ENCODE measurements around the gene UNC13B.

Gene UNC13B

DNA sequence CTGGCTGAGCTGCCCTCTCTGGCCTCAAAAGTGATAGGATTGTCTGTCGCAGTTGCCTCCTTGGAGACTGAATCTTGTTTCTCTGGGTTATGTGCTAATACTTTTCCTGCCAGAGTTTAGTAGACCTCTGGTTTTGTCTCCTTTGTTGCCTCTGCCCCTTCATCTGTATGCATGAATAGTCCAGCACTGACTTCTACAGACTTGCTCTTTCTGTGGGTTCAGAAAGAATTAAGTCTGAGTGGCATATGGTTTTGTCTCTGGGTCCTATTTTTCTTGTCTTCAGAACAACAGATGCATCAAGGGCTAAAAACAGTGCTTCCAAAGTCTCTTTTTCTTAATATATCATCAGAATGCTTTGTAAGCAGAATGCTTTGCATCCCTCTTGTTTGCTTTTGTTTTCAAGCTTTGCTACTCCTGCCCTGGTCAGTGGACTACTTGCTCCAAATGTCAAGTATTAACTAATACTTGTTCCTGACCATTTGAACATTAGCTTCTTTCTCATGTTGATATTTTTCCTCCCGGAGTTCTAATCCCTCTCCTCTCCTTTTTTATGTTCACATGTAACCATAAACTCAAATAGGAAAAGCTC lies 131.7 kb downstream of the UNC13B start:
- H4K20me1 ChIP-seq (ENCODE audit: insufficient read depth, low read length): no peaks in the 10 kb centered on the region
- no peaks in the 10 kb centered on the region for H3K36me3 ChIP-seq (ENCODE audit: insufficient read depth, low read length)
- no peaks in the 10 kb centered on the region for H3K9me3 ChIP-seq (ENCODE audit: low read length)
- H2AFZ ChIP-seq (ENCODE audit: low read length): no peak overlapping the region
- H3K4me3 ChIP-seq (ENCODE audit: low read depth, low read length, poor library complexity, severe bottlenecking): no peak overlapping the region
- TF ChIP-seq, protein P1, sequence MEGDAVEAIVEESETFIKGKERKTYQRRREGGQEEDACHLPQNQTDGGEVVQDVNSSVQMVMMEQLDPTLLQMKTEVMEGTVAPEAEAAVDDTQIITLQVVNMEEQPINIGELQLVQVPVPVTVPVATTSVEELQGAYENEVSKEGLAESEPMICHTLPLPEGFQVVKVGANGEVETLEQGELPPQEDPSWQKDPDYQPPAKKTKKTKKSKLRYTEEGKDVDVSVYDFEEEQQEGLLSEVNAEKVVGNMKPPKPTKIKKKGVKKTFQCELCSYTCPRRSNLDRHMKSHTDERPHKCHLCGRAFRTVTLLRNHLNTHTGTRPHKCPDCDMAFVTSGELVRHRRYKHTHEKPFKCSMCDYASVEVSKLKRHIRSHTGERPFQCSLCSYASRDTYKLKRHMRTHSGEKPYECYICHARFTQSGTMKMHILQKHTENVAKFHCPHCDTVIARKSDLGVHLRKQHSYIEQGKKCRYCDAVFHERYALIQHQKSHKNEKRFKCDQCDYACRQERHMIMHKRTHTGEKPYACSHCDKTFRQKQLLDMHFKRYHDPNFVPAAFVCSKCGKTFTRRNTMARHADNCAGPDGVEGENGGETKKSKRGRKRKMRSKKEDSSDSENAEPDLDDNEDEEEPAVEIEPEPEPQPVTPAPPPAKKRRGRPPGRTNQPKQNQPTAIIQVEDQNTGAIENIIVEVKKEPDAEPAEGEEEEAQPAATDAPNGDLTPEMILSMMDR (IDR thresholded peaks at IDR 0.05; ENCODE audit: low read length): no peak
- TF ChIP-seq EZH2 (IDR thresholded peaks at IDR 0.05; ENCODE audit: borderline replicate concordance, low read length): no peak
- H3K27me3 ChIP-seq (ENCODE audit: insufficient read depth, low read length): no peaks in the 10 kb centered on the region
- no peaks in the 10 kb centered on the region for H3K4me1 ChIP-seq (ENCODE audit: insufficient read depth, low read length, severe bottlenecking)
- H3K79me2 ChIP-seq (ENCODE audit: insufficient read depth, low read length): no peaks in the 10 kb centered on the region
- no peaks in the 10 kb centered on the region for H3F3A ChIP-seq (ENCODE audit: insufficient read depth, low read length)
- H3K9ac ChIP-seq (ENCODE audit: low read length): no peak overlapping the region
- no peak overlapping the region for H3K27ac ChIP-seq (ENCODE audit: low read depth, low read length, poor library complexity, severe bottlenecking)
- H3K9me2 ChIP-seq (ENCODE audit: low read depth, low read length): no peaks in the 10 kb centered on the region
- no peak overlapping the region for H3K4me2 ChIP-seq (ENCODE audit: low read length)

DNA sequence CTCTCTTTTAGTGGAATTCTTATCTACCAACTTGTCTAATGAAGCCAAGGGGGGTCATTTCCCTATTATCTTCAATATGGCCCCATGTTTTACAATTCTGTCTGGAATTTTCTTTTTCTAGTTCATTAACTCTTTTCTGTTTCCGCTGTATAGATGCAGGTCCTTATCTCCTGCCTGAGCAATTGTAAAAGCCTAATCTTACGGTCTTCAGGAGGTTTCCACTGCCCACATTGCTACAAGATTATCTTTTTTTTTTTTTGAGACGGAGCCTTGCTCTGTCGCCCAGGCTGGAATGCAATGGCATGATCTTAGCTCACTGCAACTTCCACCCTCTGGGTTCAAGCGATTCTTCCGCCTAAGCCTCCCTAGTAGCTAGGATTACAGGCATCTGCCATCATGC lies 132.3 kb downstream of the UNC13B start:
- no peaks in the 10 kb centered on the region for H3F3A ChIP-seq (ENCODE audit: insufficient read depth, low read length)
- no peaks in the 10 kb centered on the region for H4K20me1 ChIP-seq (ENCODE audit: insufficient read depth, low read length)
- H3K4me3 ChIP-seq (ENCODE audit: low read depth, low read length, poor library complexity, severe bottlenecking): no peak overlapping the region
- no peaks in the 10 kb centered on the region for H3K9me2 ChIP-seq (ENCODE audit: low read depth, low read length)
- H3K9me3 ChIP-seq (ENCODE audit: low read length): no peaks in the 10 kb centered on the region
- no peaks in the 10 kb centered on the region for H3K4me1 ChIP-seq (ENCODE audit: insufficient read depth, low read length, severe bottlenecking)
- TF ChIP-seq EZH2 (IDR thresholded peaks at IDR 0.05; ENCODE audit: borderline replicate concordance, low read length): no peak
- TF ChIP-seq, protein P1 (IDR thresholded peaks at IDR 0.05; ENCODE audit: low read length): no peak
- no peaks in the 10 kb centered on the region for H3K36me3 ChIP-seq (ENCODE audit: insufficient read depth, low read length)
- H3K27ac ChIP-seq (ENCODE audit: low read depth, low read length, poor library complexity, severe bottlenecking): no peak overlapping the region
- H3K79me2 ChIP-seq (ENCODE audit: insufficient read depth, low read length): no peaks in the 10 kb centered on the region
- no peaks in the 10 kb centered on the region for H3K27me3 ChIP-seq (ENCODE audit: insufficient read depth, low read length)
- no peak overlapping the region for H3K9ac ChIP-seq (ENCODE audit: low read length)
- no peak overlapping the region for H2AFZ ChIP-seq (ENCODE audit: low read length)
- H3K4me2 ChIP-seq (ENCODE audit: low read length): no peak overlapping the region

DNA sequence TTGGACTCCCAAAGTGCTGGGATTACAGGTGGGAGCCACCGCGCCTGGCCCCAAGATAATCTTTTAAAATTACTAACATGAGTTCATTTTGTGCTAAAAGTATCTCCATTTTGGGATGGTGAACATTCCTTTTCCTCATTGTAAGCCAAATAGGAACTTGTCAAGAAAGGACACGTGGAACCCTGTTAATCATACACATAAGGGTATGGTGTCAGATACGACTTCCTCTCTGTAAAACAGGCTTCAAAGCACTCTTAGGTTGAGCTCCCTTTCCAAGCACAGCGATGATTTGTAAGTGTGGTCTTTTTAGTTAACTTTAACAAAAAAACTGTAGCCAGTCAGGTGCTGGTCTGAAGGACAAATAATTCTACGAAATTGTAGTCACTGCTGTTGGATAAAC lies 132.7 kb downstream of the UNC13B start:
- no peak overlapping the region for H3K9ac ChIP-seq (ENCODE audit: low read length)
- H3K4me1 ChIP-seq (ENCODE audit: insufficient read depth, low read length, severe bottlenecking): no peaks in the 10 kb centered on the region
- H4K20me1 ChIP-seq (ENCODE audit: insufficient read depth, low read length): no peaks in the 10 kb centered on the region
- no peak overlapping the region for H3K4me3 ChIP-seq (ENCODE audit: low read depth, low read length, poor library complexity, severe bottlenecking)
- H3K79me2 ChIP-seq (ENCODE audit: insufficient read depth, low read length): no peaks in the 10 kb centered on the region
- no peak for TF ChIP-seq EZH2 (IDR thresholded peaks at IDR 0.05; ENCODE audit: borderline replicate concordance, low read length)
- TF ChIP-seq, protein P1 (IDR thresholded peaks at IDR 0.05; ENCODE audit: low read length): no peak
- H3K9me3 ChIP-seq (ENCODE audit: low read length): no peaks in the 10 kb centered on the region
- H3K36me3 ChIP-seq (ENCODE audit: insufficient read depth, low read length): no peaks in the 10 kb centered on the region
- H3K27me3 ChIP-seq (ENCODE audit: insufficient read depth, low read length): no peaks in the 10 kb centered on the region
- H3K4me2 ChIP-seq (ENCODE audit: low read length): no peak overlapping the region
- H3F3A ChIP-seq (ENCODE audit: insufficient read depth, low read length): no peaks in the 10 kb centered on the region
- H2AFZ ChIP-seq (ENCODE audit: low read length): no peak overlapping the region
- no peaks in the 10 kb centered on the region for H3K9me2 ChIP-seq (ENCODE audit: low read depth, low read length)
- H3K27ac ChIP-seq (ENCODE audit: low read depth, low read length, poor library complexity, severe bottlenecking): no peak overlapping the region

Data from OCI-LY1 (cell line).